Measurements from ENCODE around the gene AXIN1. TPM values are rescaled to one million over a fixed set of nuclear protein-coding genes. Genes with fewer than 3 reads are reported as not detected.
"Not testable (repeated sequence)": the region's sequence is repeated elsewhere in the genome, so short reads cannot be mapped to it uniquely, and the experiment has no call there.

Gene AXIN1
- polyA plus RNA-seq, 1 experiment: 3.5 TPM

DNA sequence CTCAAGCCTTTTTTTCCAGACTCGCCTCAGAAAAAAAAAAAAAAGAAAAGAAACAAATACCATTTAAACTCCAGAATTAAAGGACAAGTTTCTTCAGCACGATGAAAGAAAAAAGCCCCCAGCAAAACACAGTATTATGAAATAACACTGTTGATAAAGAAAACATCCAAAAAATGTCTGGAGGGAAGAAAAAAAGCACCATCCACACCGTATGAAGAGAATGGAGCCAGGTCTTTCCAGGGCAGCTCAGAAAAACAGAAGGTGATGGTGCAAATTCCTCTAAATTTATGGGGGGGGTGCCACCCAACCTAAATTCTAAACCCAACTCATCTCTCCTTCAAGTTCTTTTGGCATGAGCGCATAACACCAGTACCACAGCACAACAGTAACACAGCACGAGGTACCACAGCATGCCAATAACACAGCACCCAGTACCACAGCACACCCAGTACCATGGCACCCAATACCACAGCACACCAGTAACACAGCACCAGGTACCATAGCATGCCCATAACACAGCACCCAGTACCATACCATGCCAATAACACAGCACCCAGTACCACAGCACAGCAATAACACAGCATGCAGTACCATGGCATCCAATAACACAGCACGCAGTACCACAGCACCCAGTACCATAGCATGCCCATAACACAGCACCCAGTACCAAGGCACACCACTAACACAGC, 19.0 kb downstream of the AXIN1 start:
- ChIA-PET CTCF (interaction anchor here (0.7 kb wide), 1 partner anchor 17 kb away, joined by 3 read pairs; no protein-coding TSS in a partner anchor), POLR2A (no interaction called here)
- Histone ChIP-seq H3K27ac (ENCODE audit: low read depth, low read length) (no peak overlapping the region), H3K4me3 (ENCODE audit: low read depth, low read length) (no peak overlapping the region), H3K27me3 (ENCODE audit: control insufficient read depth, insufficient read depth, low read length) (no peaks in the 10 kb centered on the region), H3K9me3 (ENCODE audit: control insufficient read depth, insufficient read depth, low read length) (no peaks in the 10 kb centered on the region)
- TF ChIP-seq, protein P1, sequence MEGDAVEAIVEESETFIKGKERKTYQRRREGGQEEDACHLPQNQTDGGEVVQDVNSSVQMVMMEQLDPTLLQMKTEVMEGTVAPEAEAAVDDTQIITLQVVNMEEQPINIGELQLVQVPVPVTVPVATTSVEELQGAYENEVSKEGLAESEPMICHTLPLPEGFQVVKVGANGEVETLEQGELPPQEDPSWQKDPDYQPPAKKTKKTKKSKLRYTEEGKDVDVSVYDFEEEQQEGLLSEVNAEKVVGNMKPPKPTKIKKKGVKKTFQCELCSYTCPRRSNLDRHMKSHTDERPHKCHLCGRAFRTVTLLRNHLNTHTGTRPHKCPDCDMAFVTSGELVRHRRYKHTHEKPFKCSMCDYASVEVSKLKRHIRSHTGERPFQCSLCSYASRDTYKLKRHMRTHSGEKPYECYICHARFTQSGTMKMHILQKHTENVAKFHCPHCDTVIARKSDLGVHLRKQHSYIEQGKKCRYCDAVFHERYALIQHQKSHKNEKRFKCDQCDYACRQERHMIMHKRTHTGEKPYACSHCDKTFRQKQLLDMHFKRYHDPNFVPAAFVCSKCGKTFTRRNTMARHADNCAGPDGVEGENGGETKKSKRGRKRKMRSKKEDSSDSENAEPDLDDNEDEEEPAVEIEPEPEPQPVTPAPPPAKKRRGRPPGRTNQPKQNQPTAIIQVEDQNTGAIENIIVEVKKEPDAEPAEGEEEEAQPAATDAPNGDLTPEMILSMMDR (IDR thresholded peaks at IDR 0.05; ENCODE audit: low read depth, low read length): no peak
- no peak for DNase-seq (ENCODE audit: low read depth, low spot score)

DNA sequence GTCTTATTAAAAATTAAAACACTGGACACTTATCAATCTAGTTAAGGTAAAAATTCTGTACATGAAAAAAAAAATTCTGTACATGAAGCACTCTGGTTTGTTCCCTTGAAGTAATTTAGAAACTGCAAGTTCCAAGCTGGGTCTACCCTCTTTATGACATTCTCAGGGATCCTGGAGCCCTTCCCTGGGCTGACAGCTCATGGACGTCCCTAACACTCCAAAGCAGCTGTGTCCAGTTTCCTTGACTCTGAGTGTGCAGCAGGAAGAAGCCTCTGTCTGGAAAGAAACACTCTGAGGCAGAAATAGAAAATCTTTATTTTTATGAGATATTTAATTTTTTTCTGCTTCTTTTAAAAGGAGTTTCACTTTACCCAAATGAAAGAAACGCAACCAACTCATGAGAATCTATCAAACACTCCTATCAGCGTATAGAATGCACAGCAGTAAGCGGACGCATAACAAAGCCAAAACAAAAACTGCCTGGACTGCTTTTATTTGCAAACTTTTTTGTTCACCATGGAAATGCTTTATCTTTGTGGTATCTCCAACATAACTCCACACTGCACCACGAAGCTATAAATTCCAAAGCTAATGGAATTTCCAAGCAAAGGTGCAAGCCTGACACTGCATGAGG, 21.2 kb downstream of the AXIN1 start:
- H3K27ac ChIP-seq (ENCODE audit: low read depth, low read length): peak overlapping the region; percentile 61
- H3K27me3 ChIP-seq (ENCODE audit: control insufficient read depth, insufficient read depth, low read length); H3K9me3 ChIP-seq (ENCODE audit: control insufficient read depth, insufficient read depth, low read length); H3K4me3 ChIP-seq (ENCODE audit: low read depth, low read length); CTCF ChIA-PET; POLR2A ChIA-PET; DNase-seq (ENCODE audit: low read depth, low spot score): not testable (repeated sequence)

- no peak overlapping the region for H3K4me3 ChIP-seq (ENCODE audit: low read depth, low read length)
- H3K9me3 ChIP-seq (ENCODE audit: control insufficient read depth, insufficient read depth, low read length): no peaks in the 10 kb centered on the region
- ChIA-PET CTCF (no interaction called here), POLR2A (no interaction called here)
- TF ChIP-seq, protein P1 (IDR thresholded peaks at IDR 0.05; ENCODE audit: low read depth, low read length): no peak
- no peak overlapping the region for H3K27ac ChIP-seq (ENCODE audit: low read depth, low read length)
- H3K27me3 ChIP-seq (ENCODE audit: control insufficient read depth, insufficient read depth, low read length): no peaks in the 10 kb centered on the region
- DNase-seq (ENCODE audit: low read depth, low spot score): no peak
Measured at GRCh38 chr16:330741-331140, 21.8 kb downstream of the AXIN1 start.

DNA sequence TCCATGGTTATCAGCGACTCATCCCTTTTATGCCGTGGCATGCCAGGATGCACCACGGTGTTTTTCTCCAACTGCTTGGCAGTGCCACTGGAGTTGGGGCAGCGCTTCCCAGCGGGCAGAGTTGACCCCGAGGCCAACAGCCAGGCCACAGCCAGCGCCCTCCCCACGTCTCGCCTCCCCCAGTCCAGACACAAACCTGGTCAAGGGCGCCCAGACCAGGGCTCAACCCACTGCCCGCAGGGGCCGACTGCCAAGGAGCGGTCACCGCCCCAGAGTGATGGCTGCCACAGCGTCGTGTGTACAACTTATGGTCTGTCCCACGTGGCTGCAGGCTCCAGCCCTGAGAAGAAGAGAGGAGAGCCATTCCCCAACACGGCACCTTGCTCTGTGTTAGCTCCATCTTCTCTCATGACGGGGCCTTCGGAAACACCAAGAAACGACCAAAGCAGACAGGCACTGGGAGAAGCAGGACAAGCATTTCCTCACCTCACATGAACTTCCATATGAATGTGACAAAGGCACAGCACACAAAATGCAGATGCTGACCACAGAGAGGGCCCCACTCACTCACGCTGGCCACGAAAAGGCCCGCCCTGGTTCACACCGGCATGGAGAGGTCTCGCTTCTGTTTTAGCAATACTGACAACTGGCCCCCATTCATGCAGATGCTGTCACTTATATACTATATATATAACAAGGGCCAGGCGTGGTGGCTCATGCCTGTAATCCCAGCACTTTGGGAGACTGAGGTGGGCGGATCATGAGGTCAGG, 27.0 kb downstream of the AXIN1 start:
- H3K4me3 ChIP-seq (ENCODE audit: low read depth, low read length): no peak overlapping the region
- TF ChIP-seq, protein P1 (IDR thresholded peaks at IDR 0.05; ENCODE audit: low read depth, low read length): no peak
- H3K9me3 ChIP-seq (ENCODE audit: control insufficient read depth, insufficient read depth, low read length): no peaks in the 10 kb centered on the region; the same call in 1 of the 2 replicates
- ChIA-PET POLR2A (no interaction called here), CTCF (no interaction called here)
- no peak overlapping the region for H3K27ac ChIP-seq (ENCODE audit: low read depth, low read length)
- H3K27me3 ChIP-seq (ENCODE audit: control insufficient read depth, insufficient read depth, low read length): no peaks in the 10 kb centered on the region
- DNase-seq (ENCODE audit: low read depth, low spot score): no peak

GRCh38 chr16:324451-325334, 27.8 kb downstream of the AXIN1 start:
- no peaks in the 10 kb centered on the region; the same call in 1 of the 2 replicates for H3K9me3 ChIP-seq (ENCODE audit: control insufficient read depth, insufficient read depth, low read length)
- no peaks in the 10 kb centered on the region for H3K27me3 ChIP-seq (ENCODE audit: control insufficient read depth, insufficient read depth, low read length)
- H3K27ac ChIP-seq (ENCODE audit: low read depth, low read length): no peak overlapping the region
- no peak for DNase-seq (ENCODE audit: low read depth, low spot score)
- CTCF ChIA-PET: interaction anchor here (0.6 kb wide), 1 partner anchor 218 kb away, joined by 4 read pairs; no protein-coding TSS in a partner anchor
- TF ChIP-seq, protein P1 (IDR thresholded peaks at IDR 0.05; ENCODE audit: low read depth, low read length): no peak
- no peak overlapping the region for H3K4me3 ChIP-seq (ENCODE audit: low read depth, low read length)
- POLR2A ChIA-PET: interaction anchor here (0.6 kb wide), 1 partner anchor 18 kb away, joined by 3 read pairs; no protein-coding TSS in a partner anchor
